Glomerular visceral epithelial cell (primary cell): Measurements from ENCODE around the gene AMIGO3.
"Not testable (repeated sequence)": the region's sequence is repeated elsewhere in the genome, so short reads cannot be mapped to it uniquely, and the experiment has no call there.

ENCODE experiments used
- DNase-seq: peaks from one replicate; pipeline ENCODE4 v3.0.0-alpha.2; 2016; ENCODE audit errors: extremely low spot score

The AMIGO3 gene

GRCh38 chr3:49712166-49712565, 7.3 kb downstream of the AMIGO3 start:
- no peak for DNase-seq

GRCh38 chr3:49711489-49711888, 8.0 kb downstream of the AMIGO3 start:
- DNase-seq, result no peak

- no peak for DNase-seq
These were observed 9.6 kb downstream of the AMIGO3 start for GRCh38 chr3:49709852-49710251.

- DNase-seq, result no peak
These were observed 12.4 kb downstream of the AMIGO3 start for GRCh38 chr3:49707113-49707480.

GRCh38 chr3:49706456-49707112, 12.9 kb downstream of the AMIGO3 start:
- no peak for DNase-seq

GRCh38 chr3:49705390-49705960, 14.0 kb downstream of the AMIGO3 start:
- DNase-seq, result no peak

- no peak for DNase-seq
These were observed 14.9 kb downstream of the AMIGO3 start for GRCh38 chr3:49704629-49705028.

GRCh38 chr3:49703956-49704355, 15.5 kb downstream of the AMIGO3 start:
- DNase-seq, result no peak

GRCh38 chr3:49703443-49703927, 16.0 kb downstream of the AMIGO3 start:
- peak; percentile 67 for DNase-seq

- no peak for DNase-seq
These were observed 16.8 kb downstream of the AMIGO3 start for GRCh38 chr3:49702672-49703071.

GRCh38 chr3:49701388-49702077, 18.0 kb downstream of the AMIGO3 start:
- DNase-seq, result no peak

- no peak for DNase-seq
These were observed 18.9 kb downstream of the AMIGO3 start for GRCh38 chr3:49700453-49701128.

GRCh38 chr3:49700014-49700413, 19.5 kb downstream of the AMIGO3 start:
- DNase-seq, result no peak

GRCh38 chr3:49699281-49699979, 20.1 kb downstream of the AMIGO3 start:
- DNase-seq, result no peak

GRCh38 chr3:49695350-49696015, 24.0 kb downstream of the AMIGO3 start:
- DNase-seq, result not testable (repeated sequence)

- not testable (repeated sequence) for DNase-seq
These were observed 24.9 kb downstream of the AMIGO3 start for GRCh38 chr3:49694409-49695070.

GRCh38 chr3:49691481-49691880, 28.0 kb downstream of the AMIGO3 start:
- not testable (repeated sequence) for DNase-seq

- not testable (repeated sequence) for DNase-seq
These were observed 28.6 kb downstream of the AMIGO3 start for GRCh38 chr3:49690856-49691255.

GRCh38 chr3:49689908-49690624, 29.4 kb downstream of the AMIGO3 start:
- DNase-seq, result not testable (repeated sequence)
